ENCODE data around the gene KIAA1671.

DNA sequence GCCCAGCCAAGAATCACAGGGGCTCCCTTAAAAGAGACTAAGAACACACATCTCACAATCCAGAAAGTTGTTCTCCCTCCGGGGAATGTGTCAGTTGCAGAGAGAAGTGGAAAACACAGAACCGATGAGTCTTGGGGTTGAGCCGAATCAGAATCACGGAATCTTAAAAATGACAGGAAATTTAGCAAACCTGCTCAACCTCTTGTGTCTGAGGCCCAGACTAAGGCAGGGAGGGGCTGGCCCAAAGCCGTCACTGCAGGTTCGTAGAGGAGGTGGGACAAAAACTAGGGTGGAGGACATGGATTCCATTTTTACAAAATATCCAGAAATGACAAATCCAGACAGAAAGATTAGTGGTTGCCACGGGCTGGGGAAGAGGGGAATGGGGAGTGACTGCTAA is 63.8 kb downstream of the KIAA1671 start:
- TF ChIP-seq, protein P1, sequence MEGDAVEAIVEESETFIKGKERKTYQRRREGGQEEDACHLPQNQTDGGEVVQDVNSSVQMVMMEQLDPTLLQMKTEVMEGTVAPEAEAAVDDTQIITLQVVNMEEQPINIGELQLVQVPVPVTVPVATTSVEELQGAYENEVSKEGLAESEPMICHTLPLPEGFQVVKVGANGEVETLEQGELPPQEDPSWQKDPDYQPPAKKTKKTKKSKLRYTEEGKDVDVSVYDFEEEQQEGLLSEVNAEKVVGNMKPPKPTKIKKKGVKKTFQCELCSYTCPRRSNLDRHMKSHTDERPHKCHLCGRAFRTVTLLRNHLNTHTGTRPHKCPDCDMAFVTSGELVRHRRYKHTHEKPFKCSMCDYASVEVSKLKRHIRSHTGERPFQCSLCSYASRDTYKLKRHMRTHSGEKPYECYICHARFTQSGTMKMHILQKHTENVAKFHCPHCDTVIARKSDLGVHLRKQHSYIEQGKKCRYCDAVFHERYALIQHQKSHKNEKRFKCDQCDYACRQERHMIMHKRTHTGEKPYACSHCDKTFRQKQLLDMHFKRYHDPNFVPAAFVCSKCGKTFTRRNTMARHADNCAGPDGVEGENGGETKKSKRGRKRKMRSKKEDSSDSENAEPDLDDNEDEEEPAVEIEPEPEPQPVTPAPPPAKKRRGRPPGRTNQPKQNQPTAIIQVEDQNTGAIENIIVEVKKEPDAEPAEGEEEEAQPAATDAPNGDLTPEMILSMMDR (IDR thresholded peaks at IDR 0.05), result no peak
- TF ChIP-seq EZH2phosphoT487 (IDR thresholded peaks at IDR 0.05), result no peak
- no peak for TF ChIP-seq EZH2 (IDR thresholded peaks at IDR 0.05)
